ENCODE measurements around the gene SLC2A9. TPM values are rescaled to one million over a fixed set of nuclear protein-coding genes. Genes with fewer than 3 reads are reported as not detected.

The SLC2A9 gene
- total RNA-seq, 1 donor from 2014 or later: 7.1 TPM

DNA sequence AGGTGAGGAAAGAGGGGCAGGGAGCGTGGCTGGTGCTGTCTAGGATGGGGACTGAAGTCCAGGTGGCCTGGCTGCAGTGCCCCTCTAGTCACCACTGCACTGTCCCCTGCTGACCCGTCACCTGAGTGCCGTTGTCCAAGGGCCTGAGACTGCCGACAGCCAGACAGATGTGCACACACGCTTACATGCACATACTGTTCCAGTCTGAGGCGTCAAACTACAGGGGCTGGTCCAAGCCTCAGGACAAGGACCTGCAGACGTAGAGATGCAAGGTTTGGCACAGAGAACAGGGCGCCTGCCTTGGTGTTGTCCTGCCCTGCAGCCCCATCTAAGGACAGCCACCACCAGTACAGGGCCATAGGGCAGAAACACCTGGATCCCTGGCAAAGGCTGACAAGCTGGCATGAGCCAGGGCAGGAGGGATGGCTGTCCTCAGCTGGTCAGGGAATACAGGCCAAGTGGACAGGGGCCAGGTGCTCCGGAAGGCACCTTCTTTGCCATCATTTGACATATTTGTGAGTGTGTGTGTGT is 1.7 kb downstream of the SLC2A9 start:
- DNase-seq: no peak

DNA sequence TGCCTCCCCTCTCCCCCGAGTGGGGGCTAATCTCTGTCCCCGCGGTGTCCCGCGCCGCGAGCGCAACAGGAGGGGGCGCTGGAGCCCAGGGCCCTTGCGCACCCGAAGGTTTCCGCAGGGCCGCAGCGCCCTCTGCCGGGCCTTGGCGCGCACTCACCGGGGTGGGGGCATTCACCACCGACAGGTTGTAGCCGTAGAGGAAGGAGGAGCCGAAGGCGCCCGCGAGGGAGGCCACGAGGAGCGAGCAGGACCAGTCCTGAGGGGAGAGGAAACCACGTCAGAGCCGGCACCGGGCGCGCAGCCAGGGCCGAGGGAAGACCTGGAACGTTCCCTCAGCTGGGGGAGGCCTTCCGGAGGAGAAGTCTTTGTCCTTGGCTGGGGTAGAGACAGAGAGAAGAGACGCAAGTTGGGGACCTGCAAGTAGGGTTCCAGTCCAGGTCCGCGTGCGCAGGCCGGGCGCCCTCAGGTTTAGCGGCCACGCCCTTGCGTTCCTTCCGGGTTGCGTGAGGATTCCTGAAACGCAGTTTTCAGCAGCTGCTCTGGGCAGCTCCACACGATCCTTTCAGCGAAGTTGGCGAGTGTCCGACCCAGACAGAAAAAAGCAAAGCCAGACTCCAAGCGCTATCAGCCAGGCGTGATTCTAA is 2.4 kb downstream of the SLC2A9 start:
- DNase-seq: peak; percentile 98

GRCh38 chr4:10017037-10017893 is 4.0 kb downstream of the SLC2A9 start:
- no peak for DNase-seq

GRCh38 chr4:10016169-10016568 is 5.1 kb downstream of the SLC2A9 start:
- DNase-seq: no peak

DNA sequence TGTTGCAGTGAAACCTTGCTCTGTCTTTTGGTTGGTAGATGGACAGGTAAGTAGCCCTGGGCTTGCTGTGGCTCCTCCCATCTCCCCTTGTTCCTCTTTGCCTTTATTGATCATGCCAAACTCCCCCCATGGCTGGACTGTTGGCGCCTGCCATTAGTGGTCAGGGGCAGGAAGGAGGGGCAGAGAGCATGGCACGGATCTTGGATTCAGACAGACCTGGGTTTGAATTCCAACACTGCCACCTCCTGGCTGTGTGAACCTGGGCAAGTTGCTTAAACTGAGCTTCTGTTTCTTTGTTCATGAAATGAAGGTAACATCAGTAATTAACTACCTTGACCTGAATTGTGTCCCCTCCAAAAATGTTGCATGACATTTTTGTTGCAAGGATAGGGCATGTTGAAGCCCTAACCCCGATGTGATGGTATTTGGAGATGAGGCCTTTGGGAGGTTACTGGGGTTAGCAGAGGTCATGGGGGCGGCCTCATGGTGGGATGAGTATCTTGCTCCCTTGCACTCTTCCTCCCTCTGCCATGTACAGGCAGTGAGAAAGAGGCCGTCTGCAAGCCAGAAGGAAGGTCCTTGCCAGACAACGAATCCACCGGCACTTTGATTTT is 6.0 kb downstream of the SLC2A9 start:
- DNase-seq: peak; percentile 70

DNA sequence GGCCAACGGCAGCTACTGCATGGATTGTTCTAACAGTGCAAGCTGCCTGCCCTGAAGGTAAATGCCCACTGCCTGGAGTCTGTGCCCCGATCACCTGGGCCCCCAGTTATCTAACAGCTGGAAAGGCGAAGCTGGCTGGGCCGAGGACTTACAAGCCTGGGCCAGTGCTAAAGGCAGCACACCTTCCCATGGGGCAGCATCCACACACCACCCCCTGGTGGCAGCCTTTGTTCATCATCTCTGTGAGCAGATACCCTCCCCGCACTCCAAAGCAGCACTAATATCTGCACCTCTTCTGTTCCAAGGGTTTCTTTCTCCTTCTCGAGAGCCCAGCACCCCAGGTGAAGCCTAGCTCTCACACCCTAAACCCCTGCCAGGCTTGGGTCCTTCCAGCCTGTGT is 7.6 kb downstream of the SLC2A9 start:
- no peak for DNase-seq

DNA sequence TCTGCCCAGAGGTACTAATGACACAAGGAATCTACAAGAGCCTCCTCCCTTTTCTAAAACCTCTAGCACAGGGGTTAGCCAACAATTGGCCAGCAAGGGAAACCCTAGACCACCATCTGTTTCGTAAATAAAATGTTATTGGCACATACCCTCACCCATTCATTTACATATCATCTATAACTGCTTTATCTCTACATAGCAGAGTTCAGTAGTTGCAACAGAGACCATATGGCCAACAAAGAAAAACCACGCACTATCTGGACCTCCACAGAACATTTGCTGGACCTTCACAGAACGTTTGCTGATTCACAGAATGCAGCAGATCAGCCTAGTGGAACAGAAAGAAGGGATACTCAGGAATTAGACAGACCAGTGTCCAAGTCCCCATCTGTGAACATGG is 9.4 kb downstream of the SLC2A9 start:
- DNase-seq: no peak

DNA sequence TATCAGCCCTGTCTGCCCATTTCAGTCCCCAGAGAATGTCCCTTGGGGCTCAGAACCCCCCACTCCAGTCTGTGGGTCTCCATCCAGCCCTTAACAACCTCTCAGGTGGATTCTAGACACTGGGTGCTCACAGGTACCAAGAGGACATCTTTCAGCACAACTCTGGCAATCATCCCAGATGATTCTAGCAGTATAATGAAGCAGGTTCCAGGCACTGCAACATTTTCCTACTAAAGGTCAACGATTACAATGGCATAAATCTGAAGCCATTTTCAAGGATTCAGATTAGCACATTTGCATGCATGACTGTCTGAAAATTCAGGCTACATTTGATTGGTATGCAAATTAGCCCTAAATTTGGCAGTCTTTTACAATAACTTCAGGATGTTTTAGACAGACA is 10.0 kb downstream of the SLC2A9 start:
- no peak for DNase-seq

GRCh38 chr4:10009861-10010500 is 11.3 kb downstream of the SLC2A9 start:
- no peak for DNase-seq

DNA sequence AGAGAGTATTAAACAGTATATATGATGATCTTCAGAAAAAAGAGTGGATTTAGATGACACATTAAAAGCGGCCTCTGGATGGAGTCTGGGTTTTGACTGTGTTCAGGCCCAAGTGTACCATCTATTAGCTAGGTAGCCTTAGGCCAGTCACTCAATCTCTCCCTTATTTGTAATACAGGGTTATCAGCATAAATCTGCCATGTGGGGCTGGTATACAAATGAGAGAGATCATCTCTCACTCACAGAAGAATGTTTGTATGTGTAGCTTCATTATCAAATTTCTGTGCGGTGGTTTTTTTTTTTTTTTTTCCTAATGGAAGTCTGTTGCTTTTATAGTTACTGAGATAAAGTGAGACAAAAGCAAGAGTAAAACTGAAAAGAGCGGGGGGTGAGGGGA is 12.7 kb downstream of the SLC2A9 start:
- no peak for DNase-seq

DNA sequence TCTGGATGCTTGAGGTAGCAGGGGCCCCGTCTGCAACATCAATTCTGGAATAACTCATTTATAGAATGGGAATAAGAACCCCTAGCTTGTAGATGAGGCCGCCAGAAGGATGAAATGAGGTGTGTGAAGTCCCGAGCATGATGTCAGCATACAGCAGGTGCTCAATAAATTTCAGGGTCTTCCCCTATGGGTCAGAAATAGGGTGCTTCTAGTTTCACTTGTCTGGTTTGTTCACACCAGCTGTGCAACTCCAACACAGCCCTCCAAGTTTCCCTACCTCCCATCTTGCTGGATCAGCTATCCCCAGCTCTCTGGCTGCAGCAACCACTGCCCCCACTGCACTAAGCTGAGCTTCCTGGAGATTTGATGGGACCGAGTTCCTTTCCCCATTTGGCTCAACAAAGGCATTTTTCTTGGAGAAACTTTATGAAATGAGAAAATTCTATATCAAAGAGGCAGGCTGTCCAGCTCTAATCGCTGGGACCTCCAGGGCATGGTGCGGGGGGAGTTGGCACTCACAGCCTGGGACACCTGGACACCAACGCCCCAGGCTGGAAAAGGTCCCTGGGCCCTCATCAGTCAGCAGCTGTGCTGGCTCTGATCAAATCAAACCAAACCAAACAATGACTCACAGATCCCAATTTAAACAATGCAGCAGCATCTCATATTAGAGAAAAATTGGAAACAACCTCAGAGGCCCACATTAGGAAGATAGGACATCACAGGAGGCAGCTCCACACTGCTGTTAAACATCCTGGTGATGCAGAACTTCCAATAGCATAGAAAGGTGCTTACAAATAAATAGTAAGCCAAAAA is 13.3 kb downstream of the SLC2A9 start:
- DNase-seq: peak; percentile 91

DNA sequence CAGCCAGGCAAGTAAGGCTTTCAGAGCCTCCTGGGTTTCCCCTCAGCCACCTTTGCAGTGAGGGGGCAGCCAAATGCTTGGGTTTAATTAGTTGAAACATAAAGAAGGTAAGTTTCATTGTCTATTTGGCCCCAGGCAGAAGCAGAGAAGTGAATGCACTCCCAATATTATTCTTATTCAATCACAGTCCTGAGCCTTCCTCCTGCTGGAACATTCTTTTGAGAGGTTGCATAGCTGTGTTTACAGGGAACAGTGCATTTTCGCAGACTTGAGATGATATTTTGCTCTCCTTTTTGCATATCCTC is 13.9 kb downstream of the SLC2A9 start:
- peak; percentile 60 for DNase-seq

DNA sequence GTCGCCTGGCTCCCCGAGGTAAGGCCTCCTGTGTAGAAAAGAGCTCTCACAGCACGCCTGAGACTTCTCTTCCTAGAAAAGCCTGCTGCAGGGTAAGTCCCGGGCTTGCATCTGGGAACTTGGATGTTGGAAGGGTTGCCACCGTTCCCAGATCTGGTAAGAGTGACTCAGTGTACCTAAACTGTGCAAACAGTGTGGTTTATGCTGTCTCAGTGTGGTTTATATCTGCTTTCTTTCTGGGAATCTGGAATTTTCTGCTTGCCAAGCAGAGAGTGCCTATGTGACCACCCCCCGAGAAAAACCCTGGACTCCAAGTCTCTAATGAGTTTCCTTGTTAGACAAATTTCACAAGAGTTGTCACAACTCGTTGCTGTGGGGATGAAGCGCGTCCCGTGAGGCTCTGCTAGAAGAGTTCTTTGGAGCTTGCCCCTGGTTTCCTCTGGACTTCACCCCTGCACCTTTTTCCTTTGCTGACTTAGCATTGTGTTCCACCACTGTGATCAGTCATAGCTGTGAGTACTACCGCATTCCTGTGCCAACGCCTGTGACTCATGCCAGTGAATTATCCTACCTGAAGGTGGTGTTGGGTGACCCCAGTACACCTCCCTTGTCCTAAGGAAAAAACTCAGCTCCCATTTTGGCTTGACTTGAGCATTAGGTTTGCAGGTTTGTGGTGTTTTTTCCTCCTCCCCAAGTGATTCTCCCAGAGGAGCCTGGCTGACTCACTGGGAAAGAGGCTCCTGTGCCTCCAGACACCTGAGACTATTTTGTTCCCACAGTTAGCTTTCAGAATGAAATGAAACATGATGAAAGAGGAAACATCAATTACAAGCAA is 14.5 kb downstream of the SLC2A9 start:
- DNase-seq: no peak

- DNase-seq: no peak
Observed at GRCh38 chr4:10006231-10006600, 15.1 kb downstream of the SLC2A9 start.

- no peak for DNase-seq
Observed at GRCh38 chr4:10005632-10006031, 15.7 kb downstream of the SLC2A9 start.

- DNase-seq: no peak
Observed at GRCh38 chr4:10003666-10004065, 17.6 kb downstream of the SLC2A9 start.

- DNase-seq: no peak
Observed at GRCh38 chr4:10002278-10002677, 19.0 kb downstream of the SLC2A9 start.

DNA sequence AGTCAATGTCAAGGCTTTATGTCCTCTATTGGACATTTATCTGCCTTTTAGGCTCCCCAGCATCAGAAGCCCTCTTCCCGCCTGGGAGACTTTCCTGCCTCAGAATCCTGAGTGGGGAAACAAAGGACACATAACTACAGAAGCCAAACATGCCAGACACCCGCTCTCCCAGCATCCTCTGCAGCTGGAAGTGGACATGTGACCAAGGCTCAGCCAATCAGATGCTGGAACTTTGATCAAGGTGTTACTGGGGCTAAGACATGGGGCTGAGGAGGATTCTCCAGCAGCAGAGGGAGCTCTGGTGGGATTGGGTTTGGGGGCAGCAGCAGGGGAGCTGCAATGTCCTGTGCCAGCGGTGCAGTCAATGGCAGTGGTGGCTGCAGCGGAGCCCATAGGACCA is 19.5 kb downstream of the SLC2A9 start:
- no peak for DNase-seq

DNA sequence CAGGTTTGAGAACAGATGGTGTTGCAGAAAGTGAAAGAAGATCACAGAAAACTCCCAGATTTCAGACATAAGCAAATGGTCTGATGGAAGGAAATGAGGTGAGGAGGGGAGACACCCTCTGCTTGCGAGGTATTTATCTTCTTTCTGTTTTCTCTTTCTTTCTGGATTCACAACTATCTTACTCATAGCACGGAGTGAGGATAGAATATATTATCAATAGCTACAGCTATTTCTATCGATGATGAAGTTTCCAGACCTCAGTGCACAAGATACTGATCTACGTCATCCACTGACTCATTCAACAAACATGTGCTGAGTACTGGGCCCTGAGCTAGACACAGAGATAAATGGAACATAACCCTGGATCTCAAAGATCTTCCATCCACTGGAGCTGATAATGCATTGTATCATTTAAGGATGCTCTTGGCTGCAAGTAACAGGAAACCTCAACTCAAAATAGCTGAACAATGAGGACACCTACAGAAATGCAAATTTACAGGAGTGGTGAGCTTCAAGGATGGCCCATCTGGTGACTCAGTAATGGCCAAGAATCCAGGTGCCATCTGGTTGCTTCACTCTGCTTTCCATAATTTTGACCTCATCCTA is 21.2 kb downstream of the SLC2A9 start:
- no peak for DNase-seq

DNA sequence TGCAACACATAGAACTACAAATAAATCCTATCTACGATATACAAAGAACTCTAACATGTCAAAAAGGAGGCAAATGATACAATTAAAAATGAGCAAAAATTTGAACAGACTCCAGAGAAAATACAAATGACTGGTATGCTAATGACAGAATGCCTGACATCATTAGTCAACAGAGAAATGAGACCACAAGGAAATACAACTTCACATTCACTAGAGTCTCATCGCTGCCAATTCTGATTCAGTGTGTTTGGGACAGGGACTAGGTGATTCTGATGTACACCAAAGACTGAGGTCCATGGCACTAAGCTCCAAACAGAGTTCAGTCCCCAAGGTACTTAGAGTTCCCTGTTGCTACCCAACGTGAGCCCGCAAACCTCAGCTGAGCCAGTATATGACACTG is 23.4 kb downstream of the SLC2A9 start:
- no peak for DNase-seq
